ENCODE data around the gene NBAS. TPM values are rescaled to one million over a fixed set of nuclear protein-coding genes. Genes with fewer than 3 reads are reported as not detected.

The NBAS gene
- total and polyA plus RNA-seq, 2 donors (not counting 3 experiments of a cell fraction or from before 2014, with no cell fraction given), result 29.4 to 43.0 TPM

DNA sequence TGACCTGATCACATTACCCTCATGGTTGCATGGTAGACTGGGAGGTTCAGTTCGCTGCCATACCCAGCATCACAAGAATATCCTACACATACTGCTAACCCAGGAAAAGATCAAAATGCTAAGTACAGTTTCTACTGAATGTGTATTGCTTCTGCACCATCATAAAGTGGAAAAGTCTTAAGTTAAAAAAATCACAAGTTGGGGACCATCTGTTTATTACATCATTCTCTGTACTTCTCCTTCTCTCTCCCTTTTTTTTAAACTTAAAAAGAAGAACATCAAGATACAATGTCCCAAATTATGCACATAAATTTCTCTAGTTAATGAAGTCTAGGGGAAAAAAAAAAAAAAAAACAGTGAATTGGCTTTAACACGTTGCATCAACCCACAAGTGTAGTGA, 43.3 kb downstream of the NBAS start:
- BruUV-seq (replicated peaks), result no TSS peak
- Histone ChIP-seq H3K9me3 (replicated peaks; ENCODE audit: control insufficient read depth, insufficient read depth, low read length) (no peaks in the 10 kb centered on the region), H3K4me3 (replicated peaks in 1 of 3; ENCODE audit: insufficient read depth in 1 of 3, low read depth in 1 of 3, low read length in 3 of 3) (no peak overlapping the region), H3K27me3 (ENCODE audit: control insufficient read depth in 2 of 2, insufficient read depth in 2 of 2, low read length in 2 of 2) (no peaks in the 10 kb centered on the region), H3K79me2 (ENCODE audit: control insufficient read depth, insufficient read depth, low read length) (no peaks in the 10 kb centered on the region), H3K4me2 (ENCODE audit: insufficient read depth, low read length) (no peak overlapping the region), H3K4me1 (ENCODE audit: control insufficient read depth, extremely low read depth, insufficient read depth, low read length) (peaks cover 10% of the 10 kb centered on the region), H4K20me1 (replicated peaks; ENCODE audit: control insufficient read depth, extremely low read depth, insufficient read depth, low read length) (no peaks in the 10 kb centered on the region), H2AFZ (ENCODE audit: low read depth, low read length) (no peak overlapping the region), H3K27ac (ENCODE audit: insufficient read depth, low read depth, low read length) (no peak overlapping the region), H3K9me1 (replicated peaks; ENCODE audit: control insufficient read depth, extremely low read depth, insufficient read depth, low read length) (no peaks in the 10 kb centered on the region), H3K36me3 (ENCODE audit: control insufficient read depth in 2 of 2, extremely low read depth in 1 of 2, insufficient read depth in 2 of 2, low read length in 2 of 2) (no peaks in the 10 kb centered on the region), H3K9ac (replicated peaks; ENCODE audit: extremely low read depth, insufficient read depth, low read length) (no peak overlapping the region)
- DNase-seq (ENCODE audit: low read depth, low spot score), result no peak
- intact Hi-C loops (cut with micrococcal nuclease) (no loop called here), dilution Hi-C loops (cut with MboI; ENCODE audit: extremely low pct_ligation_motif_present, low sequenced_read_pairs) (no loop called here)
- POLR2A ChIA-PET, result no interaction called here
- no peak for FAIRE-seq
- TF ChIP-seq, protein P1, sequence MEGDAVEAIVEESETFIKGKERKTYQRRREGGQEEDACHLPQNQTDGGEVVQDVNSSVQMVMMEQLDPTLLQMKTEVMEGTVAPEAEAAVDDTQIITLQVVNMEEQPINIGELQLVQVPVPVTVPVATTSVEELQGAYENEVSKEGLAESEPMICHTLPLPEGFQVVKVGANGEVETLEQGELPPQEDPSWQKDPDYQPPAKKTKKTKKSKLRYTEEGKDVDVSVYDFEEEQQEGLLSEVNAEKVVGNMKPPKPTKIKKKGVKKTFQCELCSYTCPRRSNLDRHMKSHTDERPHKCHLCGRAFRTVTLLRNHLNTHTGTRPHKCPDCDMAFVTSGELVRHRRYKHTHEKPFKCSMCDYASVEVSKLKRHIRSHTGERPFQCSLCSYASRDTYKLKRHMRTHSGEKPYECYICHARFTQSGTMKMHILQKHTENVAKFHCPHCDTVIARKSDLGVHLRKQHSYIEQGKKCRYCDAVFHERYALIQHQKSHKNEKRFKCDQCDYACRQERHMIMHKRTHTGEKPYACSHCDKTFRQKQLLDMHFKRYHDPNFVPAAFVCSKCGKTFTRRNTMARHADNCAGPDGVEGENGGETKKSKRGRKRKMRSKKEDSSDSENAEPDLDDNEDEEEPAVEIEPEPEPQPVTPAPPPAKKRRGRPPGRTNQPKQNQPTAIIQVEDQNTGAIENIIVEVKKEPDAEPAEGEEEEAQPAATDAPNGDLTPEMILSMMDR (IDR thresholded peaks at IDR 0.05; ENCODE audit: extremely low read depth in 1 of 2, insufficient read depth in 1 of 2, low read depth in 1 of 2, low read length in 2 of 2), result no peak
- TF ChIP-seq EZH2 (IDR thresholded peaks at IDR 0.05; ENCODE audit: borderline replicate concordance, low read depth, low read length, severe bottlenecking), result no peak
- TF ChIP-seq POLR2AphosphoS5 (IDR thresholded peaks at IDR 0.05; ENCODE audit: insufficient read depth, low read depth, low read length), result no peak
- no peak for TF ChIP-seq POLR2A (IDR thresholded peaks at IDR 0.05; ENCODE audit: low read depth, low read length)
- TF ChIP-seq MYC (IDR thresholded peaks at IDR 0.05; ENCODE audit: low read depth, low read length), result no peak
- TF ChIP-seq FOS (IDR thresholded peaks at IDR 0.05; ENCODE audit: borderline replicate concordance, insufficient read depth, low read length), result no peak
- no peak for TF ChIP-seq JUN (IDR thresholded peaks at IDR 0.05; ENCODE audit: borderline replicate concordance, insufficient read depth, insufficient read length, low read depth)
- TF ChIP-seq GATA2 (IDR thresholded peaks at IDR 0.05; ENCODE audit: insufficient read depth, insufficient read length, low read depth, low read length), result no peak
- TF ChIP-seq MAX (IDR thresholded peaks at IDR 0.05; ENCODE audit: insufficient read depth, insufficient read length), result no peak
- CTCF ChIA-PET, result interaction anchor here (0.9 kb wide), 1 partner anchor 11 kb away, joined by 3 read pairs; no protein-coding TSS in a partner anchor

Measured in endothelial cell of umbilical vein (primary cell).